ENCODE measurements around the gene ZNF280C. TPM values are rescaled to one million over a fixed set of nuclear protein-coding genes. Genes with fewer than 3 reads are reported as not detected.
"Not testable (repeated sequence)": the region's sequence is repeated elsewhere in the genome, so short reads cannot be mapped to it uniquely, and the experiment has no call there.

Gene ZNF280C
- total and polyA plus RNA-seq, 9 donors: 2.0 to 8.0 (median 4.8) TPM

DNA sequence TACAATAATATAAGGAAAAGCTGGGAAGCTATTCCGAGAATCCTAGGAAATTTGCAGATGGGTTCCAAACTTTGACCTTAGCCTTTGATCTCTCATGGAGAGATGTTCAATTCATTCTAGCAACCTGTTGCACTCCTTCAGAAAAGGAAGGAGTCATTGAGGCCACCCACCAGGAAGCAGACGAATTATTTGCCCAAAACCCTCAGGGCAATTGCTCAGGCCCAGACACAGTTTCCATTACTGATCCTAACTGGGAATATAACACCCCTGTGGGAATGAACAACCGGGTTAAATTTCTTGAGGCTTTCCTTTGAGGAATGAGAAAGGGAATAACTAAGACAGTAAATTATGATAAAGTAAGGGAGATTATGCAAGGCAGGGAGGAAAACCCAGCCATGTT is 13.5 kb upstream of the ZNF280C start:
- Histone ChIP-seq H3K9me3 (no peaks in the 10 kb centered on the region), H3K36me3 (no peaks in the 10 kb centered on the region), H3K4me1 (ENCODE audit: insufficient read depth) (no peaks in the 10 kb centered on the region), H3K4me3 (no peak overlapping the region), H3K27ac (no peak overlapping the region), H3K27me3 (no peaks in the 10 kb centered on the region)
- no peak for TF ChIP-seq POLR2A (IDR thresholded peaks at IDR 0.05)
- TF ChIP-seq, protein P1, sequence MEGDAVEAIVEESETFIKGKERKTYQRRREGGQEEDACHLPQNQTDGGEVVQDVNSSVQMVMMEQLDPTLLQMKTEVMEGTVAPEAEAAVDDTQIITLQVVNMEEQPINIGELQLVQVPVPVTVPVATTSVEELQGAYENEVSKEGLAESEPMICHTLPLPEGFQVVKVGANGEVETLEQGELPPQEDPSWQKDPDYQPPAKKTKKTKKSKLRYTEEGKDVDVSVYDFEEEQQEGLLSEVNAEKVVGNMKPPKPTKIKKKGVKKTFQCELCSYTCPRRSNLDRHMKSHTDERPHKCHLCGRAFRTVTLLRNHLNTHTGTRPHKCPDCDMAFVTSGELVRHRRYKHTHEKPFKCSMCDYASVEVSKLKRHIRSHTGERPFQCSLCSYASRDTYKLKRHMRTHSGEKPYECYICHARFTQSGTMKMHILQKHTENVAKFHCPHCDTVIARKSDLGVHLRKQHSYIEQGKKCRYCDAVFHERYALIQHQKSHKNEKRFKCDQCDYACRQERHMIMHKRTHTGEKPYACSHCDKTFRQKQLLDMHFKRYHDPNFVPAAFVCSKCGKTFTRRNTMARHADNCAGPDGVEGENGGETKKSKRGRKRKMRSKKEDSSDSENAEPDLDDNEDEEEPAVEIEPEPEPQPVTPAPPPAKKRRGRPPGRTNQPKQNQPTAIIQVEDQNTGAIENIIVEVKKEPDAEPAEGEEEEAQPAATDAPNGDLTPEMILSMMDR (IDR thresholded peaks at IDR 0.05): no peak
- intact Hi-C loops (cut with DNase I): no loop called here
- WGBS, 3 donors: 68 to 71% (median 70%) methylated on average over 3 of the region's 3 CpGs
- DNase-seq: no peak

DNA sequence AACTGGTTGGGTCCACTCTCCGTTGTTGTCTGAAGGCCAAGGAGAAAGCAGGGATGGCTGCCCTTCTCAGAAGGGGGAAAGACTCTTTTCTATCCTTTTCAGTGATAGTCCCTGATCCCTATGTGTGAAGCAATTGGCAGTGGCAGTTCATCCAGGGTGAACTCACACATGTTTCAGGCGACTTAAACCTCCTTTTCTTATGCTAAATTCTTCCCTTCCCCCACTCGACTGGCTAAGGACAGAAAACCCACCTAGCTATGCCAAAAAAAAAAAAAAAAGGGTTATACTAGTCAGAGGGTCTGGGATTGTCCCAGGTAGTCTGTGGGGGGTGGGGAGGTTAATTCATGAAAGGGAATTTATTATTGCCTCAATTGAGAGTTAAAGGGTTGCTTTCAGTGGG is 12.2 kb upstream of the ZNF280C start:
- DNase-seq: no peak
- WGBS, 3 donors: 49 to 57% (median 49%) methylated on average over 3 of the region's 3 CpGs
- Histone ChIP-seq H3K27me3 (no peaks in the 10 kb centered on the region), H3K4me3 (no peak overlapping the region), H3K27ac (no peak overlapping the region), H3K9me3 (no peaks in the 10 kb centered on the region), H3K36me3 (no peaks in the 10 kb centered on the region), H3K4me1 (ENCODE audit: insufficient read depth) (no peaks in the 10 kb centered on the region)
- intact Hi-C loops (cut with DNase I): no loop called here
- TF ChIP-seq, protein P1 (IDR thresholded peaks at IDR 0.05): no peak
- TF ChIP-seq POLR2A (IDR thresholded peaks at IDR 0.05) (no peak), EP300 (IDR thresholded peaks at IDR 0.05) (no peak)

DNA sequence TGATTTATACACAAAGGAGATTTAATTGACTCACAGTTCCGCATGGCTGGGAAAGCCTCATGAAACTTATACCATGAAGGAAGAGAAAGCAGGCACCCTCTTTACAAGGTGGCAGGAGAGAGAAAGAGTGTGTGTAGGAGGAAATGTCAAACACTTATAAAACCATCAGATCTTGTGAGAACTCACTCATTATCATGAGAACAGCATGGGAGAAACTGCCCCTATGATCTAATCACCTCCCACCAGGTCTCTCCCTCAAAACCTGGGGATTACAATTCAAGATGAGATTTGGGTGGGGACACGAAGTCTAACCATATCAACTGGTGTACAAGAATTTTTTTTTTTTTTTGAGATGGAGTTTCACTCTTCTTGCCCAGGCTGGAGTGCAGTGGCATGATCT is 3.6 kb upstream of the ZNF280C start:
- intact Hi-C loops (cut with DNase I); H3K9me3 ChIP-seq; H3K4me3 ChIP-seq; H3K4me1 ChIP-seq (ENCODE audit: insufficient read depth); DNase-seq; H3K36me3 ChIP-seq; H3K27me3 ChIP-seq; H3K27ac ChIP-seq: not testable (repeated sequence)
- WGBS, 3 donors: 73 to 79% (median 74%) methylated on average over 2 of the region's 2 CpGs

DNA sequence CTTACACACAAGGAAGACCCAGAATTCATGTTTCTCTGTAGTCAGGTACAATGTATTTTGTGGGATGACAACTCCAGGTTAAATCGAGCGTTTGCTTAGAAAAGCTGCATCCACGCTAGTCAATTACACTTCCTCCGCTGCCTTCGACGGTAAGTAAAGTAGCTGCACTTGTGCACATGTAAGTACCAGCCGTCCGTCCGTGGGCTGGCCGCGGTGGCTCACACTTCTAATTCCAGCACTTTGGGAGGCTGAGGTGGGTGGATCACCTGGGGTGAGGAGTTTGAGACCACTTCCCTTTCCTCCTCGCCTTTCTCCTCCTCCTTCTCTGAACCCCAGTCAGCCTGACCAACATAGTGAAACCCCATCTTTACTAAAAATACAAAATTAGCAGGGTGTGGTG is 692 bp upstream of the ZNF280C start:
- H3K4me3 ChIP-seq; H3K36me3 ChIP-seq; H3K27ac ChIP-seq; H3K27me3 ChIP-seq; H3K4me1 ChIP-seq (ENCODE audit: insufficient read depth); intact Hi-C loops (cut with DNase I); H3K9me3 ChIP-seq: not testable (repeated sequence)
- WGBS, 3 donors: 92 to 95% (median 92%) methylated on average over 12 of the region's 12 CpGs
- DNase-seq: peak in 2 of 5 donors; percentile 20

DNA sequence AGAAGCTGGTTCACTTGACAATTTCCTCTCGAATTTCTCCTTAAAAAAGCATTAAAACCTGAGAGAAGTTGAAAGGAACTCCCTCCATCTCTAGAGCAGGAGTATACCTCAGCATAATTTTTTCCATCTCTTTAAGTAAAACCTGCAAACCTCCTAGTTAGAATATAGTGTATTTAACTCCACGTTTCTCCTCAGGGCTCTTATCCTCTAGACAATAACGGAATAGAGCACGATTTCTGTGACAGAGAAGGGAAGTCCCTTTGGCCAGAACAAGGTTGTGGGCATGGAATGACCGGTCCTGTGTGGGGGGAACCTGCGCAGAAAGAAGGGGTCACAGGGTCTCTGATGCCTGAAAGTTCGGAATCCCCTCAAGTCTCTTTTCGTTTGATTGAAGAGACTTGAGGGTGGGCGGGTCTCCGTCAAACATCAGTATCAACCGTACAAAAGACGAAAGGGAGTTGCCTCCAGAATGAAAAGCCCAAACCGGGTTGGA is 697 bp downstream of the ZNF280C start:
- DNase-seq: no peak
- H3K4me3 ChIP-seq: peak overlapping the region; percentile 58
- no peak for TF ChIP-seq EP300 (IDR thresholded peaks at IDR 0.05)
- TF ChIP-seq POLR2A (IDR thresholded peaks at IDR 0.05): no peak
- TF ChIP-seq, protein P1 (IDR thresholded peaks at IDR 0.05): no peak
- H3K36me3 ChIP-seq: no peaks in the 10 kb centered on the region
- intact Hi-C loops (cut with DNase I): no loop called here
- no peaks in the 10 kb centered on the region for H3K27me3 ChIP-seq
- no peaks in the 10 kb centered on the region for H3K4me1 ChIP-seq (ENCODE audit: insufficient read depth)
- WGBS, 3 donors: 22 to 28% (median 28%) methylated on average over 13 of the region's 13 CpGs
- no peaks in the 10 kb centered on the region for H3K9me3 ChIP-seq
- H3K27ac ChIP-seq: no peak overlapping the region

DNA sequence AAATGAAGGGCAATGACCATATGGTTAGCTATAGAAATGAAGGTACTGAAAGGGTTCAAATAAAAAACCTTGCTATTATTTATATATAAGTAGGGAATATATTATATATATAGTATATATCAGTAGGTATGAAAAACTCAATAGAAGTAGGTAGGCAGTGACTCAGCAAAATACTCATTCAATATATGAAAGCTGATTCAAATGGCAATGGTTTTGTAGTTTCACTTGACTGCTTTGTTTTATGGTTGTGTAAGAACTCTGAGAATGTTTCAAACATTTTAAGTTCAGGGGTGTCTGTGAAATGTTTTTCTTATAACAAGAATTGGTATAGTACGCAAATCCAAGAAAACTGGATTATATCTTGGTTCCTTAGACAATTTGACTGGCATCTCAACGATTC is 4.1 kb downstream of the ZNF280C start:
- H3K4me3 ChIP-seq: no peak overlapping the region
- H3K36me3 ChIP-seq: no peaks in the 10 kb centered on the region
- TF ChIP-seq, protein P1 (IDR thresholded peaks at IDR 0.05): no peak
- TF ChIP-seq EP300 (IDR thresholded peaks at IDR 0.05): no peak
- no peak for TF ChIP-seq POLR2A (IDR thresholded peaks at IDR 0.05)
- no peaks in the 10 kb centered on the region for H3K4me1 ChIP-seq (ENCODE audit: insufficient read depth)
- DNase-seq: no peak
- no peaks in the 10 kb centered on the region for H3K9me3 ChIP-seq
- 70 to 76% (median 70%) methylated on average over 2 of the region's 2 CpGs for WGBS, 3 donors
- H3K27me3 ChIP-seq: no peaks in the 10 kb centered on the region
- intact Hi-C loops (cut with DNase I): no loop called here
- H3K27ac ChIP-seq: no peak overlapping the region

Data from ovary (tissue), 9 donors.